MG63 (cell line): ENCODE results near the gene GOLGA8K. TPM values are rescaled to one million over a fixed set of nuclear protein-coding genes. Genes with fewer than 3 reads are reported as not detected.
"Not testable (repeated sequence)": the region's sequence is repeated elsewhere in the genome, so short reads cannot be mapped to it uniquely, and the experiment has no call there.

Experiments used
- DNase-seq: peaks from one replicate; pipeline ENCODE4 v3.0.0-alpha.2; 2020
- H3K27me3 ChIP-seq: fragments of 250-450 bp; sonication (Bioruptor Pico); 2 replicates; pipeline ENCODE4 v1.5.1; 2020; ENCODE audit warnings: mild to moderate bottlenecking, moderate library complexity
- H3K36me3 ChIP-seq: fragments of 250-450 bp; sonication (Bioruptor Pico); 2 replicates; pipeline ENCODE4 v1.5.1; 2020; ENCODE audit warnings: mild to moderate bottlenecking, moderate library complexity
- H3K4me3 ChIP-seq: fragments of 250-450 bp; sonication (Bioruptor Pico); 2 replicates; pipeline ENCODE4 v1.5.1; 2020; ENCODE audit warnings: mild to moderate bottlenecking, moderate library complexity
- H3K9me3 ChIP-seq: fragments of 250-450 bp; sonication (Bioruptor Pico); 2 replicates; pipeline ENCODE4 v1.5.1; 2020; ENCODE audit warnings: mild to moderate bottlenecking, moderate library complexity
- total RNA-seq: library from RNA; depleted of rRNA; stranded (reverse); fragments of >200 nt; shearing (Covaris generic); gene quantifications from 2 replicates; pipeline ENCODE4 v1.2.3, GENCODE V29; 2014; ENCODE audit warnings: low replicate concordance; rRNA removed

GOLGA8K gene
- total RNA-seq, 1 experiment from 2014 or later = not detected

DNA sequence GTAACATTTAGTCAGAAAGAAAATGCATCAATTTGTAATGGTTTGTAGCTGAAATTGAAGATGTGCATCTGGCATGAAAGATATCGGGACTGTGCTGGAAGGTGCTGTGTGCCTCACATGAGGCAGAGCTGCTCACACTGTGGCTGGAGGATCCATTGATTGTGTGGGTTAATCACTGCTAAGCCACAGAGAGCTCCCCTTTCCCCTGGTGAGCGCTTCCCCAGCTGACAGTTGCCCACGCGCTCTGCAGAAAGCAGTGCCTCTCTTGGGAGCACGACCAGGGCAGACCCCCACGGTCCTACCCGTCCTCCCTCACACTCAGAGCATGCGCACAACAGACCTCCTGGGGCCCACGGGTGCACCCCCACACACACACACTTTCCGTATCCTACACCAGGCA is 37.1 kb downstream of the GOLGA8K start:
- H3K9me3 ChIP-seq, H3K36me3 ChIP-seq, H3K4me3 ChIP-seq, H3K27me3 ChIP-seq, DNase-seq: not testable (repeated sequence)

- not testable (repeated sequence) for DNase-seq, H3K4me3 ChIP-seq, H3K27me3 ChIP-seq, H3K9me3 ChIP-seq, H3K36me3 ChIP-seq
Measured at GRCh38 chr15:32364944-32365343, 38.1 kb downstream of the GOLGA8K start.

GRCh38 chr15:32363449-32363848 is 39.6 kb downstream of the GOLGA8K start:
- not testable (repeated sequence) for H3K4me3 ChIP-seq, H3K9me3 ChIP-seq, H3K27me3 ChIP-seq, H3K36me3 ChIP-seq, DNase-seq

DNA sequence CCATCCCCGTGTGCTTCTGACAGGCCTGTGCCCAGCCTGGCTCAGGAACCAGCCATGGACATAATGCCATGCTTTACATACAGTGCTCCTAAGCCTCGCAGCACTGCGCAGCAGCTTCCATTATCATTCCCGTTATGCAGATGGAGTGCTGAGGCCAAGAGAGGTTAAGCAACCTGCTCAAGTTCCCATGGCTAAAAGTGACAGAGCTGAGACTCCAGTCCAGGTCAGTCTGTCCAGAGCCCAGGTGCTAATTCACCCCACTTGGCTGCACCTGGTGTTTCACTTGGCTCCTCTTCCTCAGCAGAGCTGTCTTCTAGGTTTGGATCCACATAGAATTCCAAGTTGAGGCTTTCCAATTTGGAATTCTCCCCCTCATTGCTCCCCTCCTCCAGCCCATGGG is 41.4 kb downstream of the GOLGA8K start:
- not testable (repeated sequence) for H3K4me3 ChIP-seq, H3K36me3 ChIP-seq, H3K9me3 ChIP-seq, DNase-seq, H3K27me3 ChIP-seq

- not testable (repeated sequence) for H3K27me3 ChIP-seq, H3K9me3 ChIP-seq, H3K4me3 ChIP-seq, DNase-seq, H3K36me3 ChIP-seq
Measured at GRCh38 chr15:32358462-32358861, 44.6 kb downstream of the GOLGA8K start.

DNA sequence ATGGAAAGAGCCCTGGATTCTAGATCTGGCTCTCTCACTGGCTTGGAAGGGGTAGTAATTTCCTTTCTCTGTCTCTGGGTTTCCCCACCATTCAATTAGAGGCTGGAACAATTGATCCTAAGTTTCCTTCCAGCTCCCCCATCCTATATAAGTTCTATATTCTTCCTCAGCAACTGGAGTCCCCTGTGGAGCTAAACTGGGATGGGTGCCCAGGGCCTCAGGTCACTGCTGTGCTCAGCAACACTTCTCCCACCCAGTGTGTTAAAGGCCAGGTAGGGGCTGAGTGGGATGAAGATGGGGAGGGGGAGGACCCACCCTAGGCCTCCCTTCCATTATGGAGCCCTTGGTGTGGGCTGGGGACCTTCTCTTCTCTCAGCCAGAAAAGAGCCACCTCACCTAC is 46.2 kb downstream of the GOLGA8K start:
- H3K27me3 ChIP-seq = not testable (repeated sequence)

GRCh38 chr15:32352748-32353147 is 50.3 kb downstream of the GOLGA8K start:
- H3K27me3 ChIP-seq, DNase-seq, H3K4me3 ChIP-seq, H3K36me3 ChIP-seq, H3K9me3 ChIP-seq: not testable (repeated sequence)

More for the DNA sequence above, 46.2 kb downstream of the GOLGA8K start:
- H3K9me3 ChIP-seq, H3K4me3 ChIP-seq, DNase-seq, H3K36me3 ChIP-seq: not testable (repeated sequence)

DNA sequence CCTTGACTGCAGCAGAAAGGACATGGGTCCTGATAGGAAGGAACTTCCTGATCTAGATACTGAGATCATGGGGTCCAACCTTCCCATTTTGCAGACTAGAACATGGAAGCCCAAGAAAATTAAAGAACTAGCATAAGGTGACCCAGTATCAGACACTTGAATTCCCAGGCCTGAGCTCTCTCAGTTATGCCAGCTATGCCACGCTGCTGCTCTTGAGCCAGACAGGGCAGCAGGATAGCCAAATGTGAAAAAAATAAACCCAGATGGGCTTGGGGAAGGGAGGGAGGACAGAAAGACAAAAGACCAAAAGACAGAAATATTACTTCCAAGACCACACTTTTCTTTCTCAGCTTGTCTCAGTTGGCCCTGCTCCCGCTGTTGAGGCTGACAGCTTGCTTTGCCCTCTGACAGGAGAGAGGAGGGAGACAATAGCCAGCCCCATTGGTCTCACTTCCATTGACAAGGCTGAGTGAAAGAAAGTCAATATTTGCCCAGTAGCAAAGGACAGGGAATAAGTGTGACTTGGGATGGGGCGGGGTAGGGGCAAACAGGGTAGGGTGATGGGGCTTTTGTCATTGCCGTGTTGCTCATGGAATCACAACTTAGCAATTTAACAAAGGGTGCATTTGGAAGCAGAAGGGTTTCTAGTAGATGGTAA is 52.4 kb downstream of the GOLGA8K start:
- H3K9me3 ChIP-seq, DNase-seq, H3K27me3 ChIP-seq, H3K36me3 ChIP-seq, H3K4me3 ChIP-seq: not testable (repeated sequence)

- not testable (repeated sequence) for H3K9me3 ChIP-seq, H3K4me3 ChIP-seq, DNase-seq, H3K27me3 ChIP-seq, H3K36me3 ChIP-seq
Measured at GRCh38 chr15:32347037-32347436, 56.1 kb downstream of the GOLGA8K start.

- not testable (repeated sequence) for H3K36me3 ChIP-seq, H3K4me3 ChIP-seq, H3K27me3 ChIP-seq, H3K9me3 ChIP-seq, DNase-seq
Measured at GRCh38 chr15:32345978-32346547, 57.0 kb downstream of the GOLGA8K start.

- not testable (repeated sequence) for H3K9me3 ChIP-seq, DNase-seq, H3K4me3 ChIP-seq, H3K36me3 ChIP-seq, H3K27me3 ChIP-seq
Measured at GRCh38 chr15:32343921-32344320, 59.2 kb downstream of the GOLGA8K start.

Other genes with a start within 250 kb of the GOLGA8K start
- gene GOLGA8O, start 52.3 kb upstream of the GOLGA8K start, total RNA-seq = not detected in 2 replicates
- gene GOLGA8N, start 190.2 kb upstream of the GOLGA8K start, total RNA-seq = 0.63 and 0.69 TPM in 2 replicates
- 18.0 and 27.8 TPM in 2 replicates for gene ARHGAP11A, start 212.2 kb upstream of the GOLGA8K start, total RNA-seq
- gene SCG5, start 238.4 kb upstream of the GOLGA8K start, total RNA-seq = not detected in 2 replicates